Measurements from ENCODE around the gene IFT43.

Gene IFT43

GRCh38 chr14:75985618-75986438 lies at the start of gene IFT43:
Gene IFT43 (plus strand): TSS chr14:75985763. CDS start chr14:75985787, 24 bp downstream.
- DNase-seq (ENCODE audit: low read depth in 2 of 2, low spot score in 1 of 2), result peak; percentile 83 to 91

- DNase-seq (ENCODE audit: low read depth in 2 of 2, low spot score in 1 of 2), result no peak
Measured at GRCh38 chr14:75939200-75939599, 46.4 kb upstream of the IFT43 start.

- DNase-seq (ENCODE audit: low read depth in 2 of 2, low spot score in 1 of 2), result no peak
Measured at GRCh38 chr14:75941030-75941429, 44.5 kb upstream of the IFT43 start.

GRCh38 chr14:75944607-75945241 lies 40.8 kb upstream of the IFT43 start:
- no peak for DNase-seq (ENCODE audit: low read depth in 2 of 2, low spot score in 1 of 2)

- DNase-seq (ENCODE audit: low read depth in 2 of 2, low spot score in 1 of 2), result no peak
Measured at GRCh38 chr14:75946785-75947184, 38.8 kb upstream of the IFT43 start.

GRCh38 chr14:75952489-75952888 lies 33.1 kb upstream of the IFT43 start:
- no peak for DNase-seq (ENCODE audit: low read depth in 2 of 2, low spot score in 1 of 2)

GRCh38 chr14:75959031-75959430 lies 26.5 kb upstream of the IFT43 start:
- no peak for DNase-seq (ENCODE audit: low read depth in 2 of 2, low spot score in 1 of 2)

- DNase-seq (ENCODE audit: low read depth in 2 of 2, low spot score in 1 of 2), result no peak
Measured at GRCh38 chr14:75960231-75960630, 25.3 kb upstream of the IFT43 start.

GRCh38 chr14:75961662-75962061 lies 23.9 kb upstream of the IFT43 start:
- no peak for DNase-seq (ENCODE audit: low read depth in 2 of 2, low spot score in 1 of 2)

GRCh38 chr14:75967866-75968265 lies 17.7 kb upstream of the IFT43 start:
- no peak for DNase-seq (ENCODE audit: low read depth in 2 of 2, low spot score in 1 of 2)

GRCh38 chr14:75968456-75968855 lies 17.1 kb upstream of the IFT43 start:
- no peak for DNase-seq (ENCODE audit: low read depth in 2 of 2, low spot score in 1 of 2)

GRCh38 chr14:75969126-75969525 lies 16.4 kb upstream of the IFT43 start:
- DNase-seq (ENCODE audit: low read depth in 2 of 2, low spot score in 1 of 2), result no peak

GRCh38 chr14:75969891-75970290 lies 15.7 kb upstream of the IFT43 start:
- no peak for DNase-seq (ENCODE audit: low read depth in 2 of 2, low spot score in 1 of 2)

- no peak for DNase-seq (ENCODE audit: low read depth in 2 of 2, low spot score in 1 of 2)
Measured at GRCh38 chr14:75970989-75971388, 14.6 kb upstream of the IFT43 start.

- DNase-seq (ENCODE audit: low read depth in 2 of 2, low spot score in 1 of 2), result no peak
Measured at GRCh38 chr14:75971509-75971908, 14.1 kb upstream of the IFT43 start.

GRCh38 chr14:75972801-75973421 lies 12.7 kb upstream of the IFT43 start:
- DNase-seq (ENCODE audit: low read depth in 2 of 2, low spot score in 1 of 2), result no peak

GRCh38 chr14:75976826-75977581 lies 8.6 kb upstream of the IFT43 start:
- DNase-seq (ENCODE audit: low read depth in 2 of 2, low spot score in 1 of 2), result no peak

- DNase-seq (ENCODE audit: low read depth in 2 of 2, low spot score in 1 of 2), result no peak
Measured at GRCh38 chr14:75977582-75977943, 8.0 kb upstream of the IFT43 start.

- no peak for DNase-seq (ENCODE audit: low read depth in 2 of 2, low spot score in 1 of 2)
Measured at GRCh38 chr14:75978249-75978731, 7.3 kb upstream of the IFT43 start.

- DNase-seq (ENCODE audit: low read depth in 2 of 2, low spot score in 1 of 2), result no peak
Measured at GRCh38 chr14:75979071-75979571, 6.4 kb upstream of the IFT43 start.
